Keratinocyte (primary cell): ENCODE data around the gene SARS1. TPM values are rescaled to one million over a fixed set of nuclear protein-coding genes. Genes with fewer than 3 reads are reported as not detected.

Source experiments
- DNase-seq: peaks from one replicate; pipeline ENCODE4 v3.0.0-alpha.2; 2011; ENCODE audit warnings: low read depth, missing footprints, low spot score
- FAIRE-seq: peaks from 2 replicates; lab custom pipeline; 2011; peaks lifted over from hg19 to GRCh38; lab: Jason Lieb, UNC
- H2AFZ ChIP-seq: 2 replicates; pipeline ENCODE4 v1.6.0; 2012; ENCODE audit warnings: low read length, control low read depth, inconsistent platforms; ENCODE audit not compliant: control insufficient read depth
- H3K27ac ChIP-seq: 2 replicates; pipeline ENCODE4 v1.5.1; 2011; ENCODE audit warnings: low read length; ENCODE audit not compliant: control insufficient read depth, insufficient read depth
- H3K27me3 ChIP-seq: 3 replicates; pipeline ENCODE4 v1.6.0; 2011; ENCODE audit warnings: low read length; ENCODE audit not compliant: control insufficient read depth, insufficient read depth; ENCODE audit errors: extremely low read depth
- H3K36me3 ChIP-seq, 2 experiments: 2 replicates in 1 of 2; 3 replicates in 1 of 2; pipeline ENCODE4 v1.5.1; 2011; ENCODE audit warnings: low read length in 2 of 2, mild to moderate bottlenecking in 1 of 2; ENCODE audit not compliant: control insufficient read depth in 2 of 2, insufficient read depth in 2 of 2; ENCODE audit errors: extremely low read depth in 1 of 2
- H3K4me1 ChIP-seq: 3 replicates; pipeline ENCODE4 v1.5.1; 2011; ENCODE audit warnings: low read length; ENCODE audit not compliant: control insufficient read depth, insufficient read depth; ENCODE audit errors: extremely low read depth
- H3K4me2 ChIP-seq: 3 replicates; pipeline ENCODE4 v1.6.0; 2011; ENCODE audit warnings: low read depth, low read length; ENCODE audit not compliant: control insufficient read depth, insufficient read depth; ENCODE audit errors: extremely low read depth
- H3K4me3 ChIP-seq, 3 experiments: fragments of 200-600 bp in 1 of 3; sonication (generic) in 1 of 3; 2 replicates in 2 of 3; 3 replicates in 1 of 3; pipeline ENCODE4 v1.5.1; 2011 to 2016; ENCODE audit warnings: low read length in 3 of 3, mild to moderate bottlenecking in 3 of 3, control low read depth in 2 of 3, inconsistent platforms in 1 of 3, low read depth in 1 of 3, mixed read lengths in 1 of 3, mixed run types in 1 of 3, moderate library complexity in 1 of 3; ENCODE audit not compliant: control insufficient read depth in 2 of 3, insufficient read depth in 2 of 3; ENCODE audit errors: extremely low read depth in 1 of 3
- H3K79me2 ChIP-seq: 2 replicates; pipeline ENCODE4 v1.6.0; 2012; ENCODE audit warnings: low read length; ENCODE audit not compliant: control insufficient read depth, insufficient read depth
- H3K9ac ChIP-seq: 3 replicates; pipeline ENCODE4 v1.6.0; 2011; ENCODE audit warnings: low read length; ENCODE audit not compliant: control insufficient read depth, insufficient read depth; ENCODE audit errors: extremely low read depth
- H3K9me1 ChIP-seq: 3 replicates; pipeline ENCODE4 v1.6.0; 2011; ENCODE audit warnings: low read length; ENCODE audit not compliant: control insufficient read depth, insufficient read depth; ENCODE audit errors: extremely low read depth
- H3K9me3 ChIP-seq: 2 replicates; pipeline ENCODE4 v1.5.1; 2012; ENCODE audit warnings: low read depth, low read length; ENCODE audit not compliant: control insufficient read depth
- H4K20me1 ChIP-seq: 3 replicates; pipeline ENCODE4 v1.6.0; 2011; ENCODE audit warnings: low read length; ENCODE audit not compliant: control insufficient read depth, insufficient read depth; ENCODE audit errors: extremely low read depth
- EZH2 ChIP-seq: IDR thresholded peaks from one replicate; pipeline ENCODE4 v1.6.1; 2012; ENCODE audit warnings: inconsistent platforms, mild to moderate bottlenecking, low read length, moderate library complexity
- dilution Hi-C: fragments of 300-500 bp; cut with MboI; formaldehyde crosslinking; loops from one replicate; pipeline ENCODE4 v1.7.0; 2020; ENCODE audit warnings: low sequenced_read_pairs; ENCODE audit not compliant: extremely low pct_ligation_motif_present
- polyA plus RNA-seq, 5 experiments: library from polyadenylated mRNA; depleted of rRNA in 3 of 5; stranded (reverse) in 3 of 5; stranded (forward) in 1 of 5; unstranded in 1 of 5; fragments of >200 nt; gene quantifications; 1 replicate in 1 of 5; 2 replicates in 3 of 5; 3 replicates in 1 of 5; pipeline versions ENCODE4 v1.2.1 to v1.2.3, GENCODE V29; 2011 to 2012; ENCODE audit warnings: missing spikeins in 2 of 5, low read depth in 1 of 5, low replicate concordance in 1 of 5
- TF ChIP-seq, protein P1 (sequence below), 3 experiments: IDR thresholded peaks in 1 of 3; conservative IDR thresholded peaks in 1 of 3; optimal IDR thresholded peaks in 1 of 3; 2 replicates in 2 of 3; 3 replicates in 1 of 3; pipeline versions ENCODE3 to v1.5.1; 2011; ENCODE audit warnings: low read length in 3 of 3, mild to moderate bottlenecking in 3 of 3, moderate library complexity in 2 of 3, control low read depth in 1 of 3, inconsistent platforms in 1 of 3; ENCODE audit not compliant: insufficient read depth in 2 of 3; ENCODE audit errors: extremely low read depth in 1 of 3

SARS1 gene
- polyA plus RNA-seq, 1 donor (not counting 4 experiments of a cell fraction or from before 2014, with no cell fraction given) = 203 TPM

GRCh38 chr1:109213345-109213823 is 334 bp upstream of the SARS1 start:
- Histone ChIP-seq H2AFZ (peak overlapping the region; percentile 80), H3K4me3 (peak overlapping the region; percentile 80 to 90 (median 89)), H3K4me1 (peaks cover 45% of the 10 kb centered on the region), H3K4me2 (peak overlapping the region; percentile 78), H3K27ac (peak overlapping the region; percentile 47), H3K9ac (peak overlapping the region; percentile 96), H3K27me3 (no peaks in the 10 kb centered on the region), H3K36me3 (peaks cover 2 to 11% of the 10 kb centered on the region in 2 experiments), H3K79me2 (peaks cover 43% of the 10 kb centered on the region), H3K9me1 (no peaks in the 10 kb centered on the region), H4K20me1 (no peaks in the 10 kb centered on the region), H3K9me3 (no peaks in the 10 kb centered on the region)
- dilution Hi-C loops = no loop called here
- DNase-seq (no peak), FAIRE-seq (no peak)
- TF ChIP-seq, protein P1, sequence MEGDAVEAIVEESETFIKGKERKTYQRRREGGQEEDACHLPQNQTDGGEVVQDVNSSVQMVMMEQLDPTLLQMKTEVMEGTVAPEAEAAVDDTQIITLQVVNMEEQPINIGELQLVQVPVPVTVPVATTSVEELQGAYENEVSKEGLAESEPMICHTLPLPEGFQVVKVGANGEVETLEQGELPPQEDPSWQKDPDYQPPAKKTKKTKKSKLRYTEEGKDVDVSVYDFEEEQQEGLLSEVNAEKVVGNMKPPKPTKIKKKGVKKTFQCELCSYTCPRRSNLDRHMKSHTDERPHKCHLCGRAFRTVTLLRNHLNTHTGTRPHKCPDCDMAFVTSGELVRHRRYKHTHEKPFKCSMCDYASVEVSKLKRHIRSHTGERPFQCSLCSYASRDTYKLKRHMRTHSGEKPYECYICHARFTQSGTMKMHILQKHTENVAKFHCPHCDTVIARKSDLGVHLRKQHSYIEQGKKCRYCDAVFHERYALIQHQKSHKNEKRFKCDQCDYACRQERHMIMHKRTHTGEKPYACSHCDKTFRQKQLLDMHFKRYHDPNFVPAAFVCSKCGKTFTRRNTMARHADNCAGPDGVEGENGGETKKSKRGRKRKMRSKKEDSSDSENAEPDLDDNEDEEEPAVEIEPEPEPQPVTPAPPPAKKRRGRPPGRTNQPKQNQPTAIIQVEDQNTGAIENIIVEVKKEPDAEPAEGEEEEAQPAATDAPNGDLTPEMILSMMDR (optimal IDR thresholded peaks at IDR 0.05 in 1 of 3, IDR thresholded peaks at IDR 0.05 in 1 of 3, conservative IDR thresholded peaks at IDR 0.05 in 1 of 3; ENCODE audit: extremely low read depth in 1 of 3, insufficient read depth in 2 of 3, low read length in 3 of 3) = no peak
- no peak for TF ChIP-seq EZH2

DNA sequence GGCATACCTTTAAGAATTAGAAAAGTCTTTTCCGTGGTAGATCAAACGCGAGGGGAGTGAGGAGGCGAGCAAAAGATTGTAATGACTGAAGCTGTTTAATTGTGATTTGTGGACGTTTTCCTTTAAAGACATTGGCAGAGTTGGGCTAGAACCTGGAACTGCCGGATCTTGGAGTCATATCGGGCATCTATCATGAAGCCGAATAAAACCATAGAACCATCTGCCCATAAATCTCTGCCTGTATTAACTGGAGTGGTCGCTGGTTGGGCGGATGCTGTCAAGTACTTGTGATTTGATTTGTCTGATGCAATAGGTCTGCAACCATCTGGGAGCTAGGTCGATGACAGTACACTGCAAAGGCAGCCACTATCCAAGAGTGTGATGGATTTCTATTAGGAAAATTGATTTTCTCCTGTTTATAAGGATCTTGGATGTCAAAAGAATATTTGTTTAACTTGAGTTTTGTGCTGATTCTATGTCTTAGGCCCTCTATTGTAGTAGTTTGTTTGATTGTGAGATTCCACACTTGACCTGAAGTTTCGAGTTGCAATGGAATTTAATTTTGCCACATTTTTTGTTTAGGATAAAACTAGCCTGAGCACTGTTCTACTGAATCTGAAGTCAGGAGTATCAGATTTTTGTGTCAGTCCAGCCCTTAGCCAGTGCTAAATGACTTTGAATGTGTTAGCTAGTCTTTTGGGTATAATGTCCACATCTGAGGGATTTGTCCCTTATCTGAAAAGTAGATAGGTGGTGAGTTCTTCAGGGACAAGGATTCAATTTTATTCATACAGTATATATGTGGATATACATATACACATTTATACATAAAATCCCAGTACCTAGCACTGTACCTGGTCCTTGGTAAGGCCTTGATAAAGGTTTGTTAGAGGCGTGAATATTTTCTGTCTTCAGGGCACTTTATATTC is 1.2 kb downstream of the SARS1 start:
- Histone ChIP-seq H3K36me3 (peaks cover 2 to 17% of the 10 kb centered on the region in 2 experiments), H3K27me3 (no peaks in the 10 kb centered on the region), H4K20me1 (peaks cover 4% of the 10 kb centered on the region), H3K9me3 (no peaks in the 10 kb centered on the region), H3K4me1 (peaks cover 29% of the 10 kb centered on the region), H3K9me1 (no peaks in the 10 kb centered on the region), H3K79me2 (peaks cover 58% of the 10 kb centered on the region), H3K4me2 (peak overlapping the region; percentile 78), H3K4me3 (peak overlapping the region; percentile 80 to 90 (median 89)), H3K9ac (peak overlapping the region; percentile 96), H2AFZ (no peak overlapping the region), H3K27ac (peak overlapping the region; percentile 94)
- peak; percentile 81 for FAIRE-seq
- DNase-seq = no peak
- dilution Hi-C loops = no loop called here
- no peak for TF ChIP-seq EZH2
- TF ChIP-seq, protein P1 (optimal IDR thresholded peaks at IDR 0.05 in 1 of 3, IDR thresholded peaks at IDR 0.05 in 1 of 3, conservative IDR thresholded peaks at IDR 0.05 in 1 of 3; ENCODE audit: extremely low read depth in 1 of 3, insufficient read depth in 2 of 3, low read length in 3 of 3) = no peak
